ENCODE measurements around the gene GSK3B. TPM values are rescaled to one million over a fixed set of nuclear protein-coding genes. Genes with fewer than 3 reads are reported as not detected.
"Not testable (repeated sequence)": the region's sequence is repeated elsewhere in the genome, so short reads cannot be mapped to it uniquely, and the experiment has no call there.

The GSK3B gene
- total RNA-seq, 1 experiment from 2014 or later, result 61.7 TPM

DNA sequence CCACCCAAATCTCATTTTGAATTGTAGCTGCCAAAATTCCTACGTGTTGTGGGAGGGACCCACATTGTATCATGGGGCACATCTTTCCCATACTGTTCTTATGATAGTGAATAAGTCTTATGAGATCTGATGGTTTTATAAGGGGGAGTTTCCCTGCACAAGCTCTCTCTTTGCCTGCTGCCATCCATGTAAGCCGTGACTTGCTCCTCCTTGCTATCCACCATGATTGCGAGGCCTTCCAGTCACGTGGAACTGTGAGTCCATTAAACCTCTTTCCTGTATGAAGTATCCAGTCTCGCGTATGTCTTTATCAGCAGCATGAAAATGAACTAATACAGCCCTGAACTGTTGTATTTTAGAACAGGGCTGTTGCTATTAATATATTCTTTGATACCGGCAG, 40.6 kb downstream of the GSK3B start:
- DNase-seq (ENCODE audit: low read depth), result not testable (repeated sequence)

DNA sequence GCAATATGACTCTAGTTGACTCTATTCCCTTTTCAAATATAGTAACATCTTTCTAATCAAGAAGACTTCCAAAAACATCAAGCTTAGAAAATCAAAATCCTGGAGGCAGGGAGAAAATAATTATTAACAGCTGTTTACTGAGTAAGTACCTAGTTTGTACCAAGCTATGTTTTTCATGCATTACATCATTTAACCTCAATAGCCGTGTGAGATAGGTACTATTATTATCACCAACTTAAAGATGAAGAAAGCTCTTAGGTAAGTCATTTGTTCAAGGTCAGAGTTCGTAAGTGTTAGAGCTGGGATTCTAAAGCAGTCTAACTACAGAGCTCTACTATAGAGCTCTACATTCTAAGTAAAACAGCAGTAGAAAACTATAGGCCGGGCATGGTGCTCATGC, 41.6 kb downstream of the GSK3B start:
- no peak for DNase-seq (ENCODE audit: low read depth)

DNA sequence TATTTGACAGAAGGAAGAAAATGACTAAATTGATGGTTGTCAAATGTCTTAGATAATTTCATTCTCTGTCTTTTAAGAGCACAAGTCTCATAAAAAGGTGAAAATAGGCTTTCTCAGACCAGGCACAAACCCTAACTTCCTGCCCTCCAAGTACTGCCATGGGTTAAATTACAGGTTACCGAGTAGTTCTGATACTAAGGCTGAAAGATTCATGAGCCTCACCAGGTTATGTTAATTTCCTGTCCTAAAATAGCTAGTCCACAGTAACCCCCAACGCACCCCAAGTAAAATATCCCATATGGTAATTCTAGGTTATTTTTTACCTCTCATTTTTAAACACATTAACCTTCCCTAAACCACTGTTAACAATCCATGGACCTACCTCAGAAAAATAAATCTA, 42.0 kb downstream of the GSK3B start:
- DNase-seq (ENCODE audit: low read depth), result no peak

DNA sequence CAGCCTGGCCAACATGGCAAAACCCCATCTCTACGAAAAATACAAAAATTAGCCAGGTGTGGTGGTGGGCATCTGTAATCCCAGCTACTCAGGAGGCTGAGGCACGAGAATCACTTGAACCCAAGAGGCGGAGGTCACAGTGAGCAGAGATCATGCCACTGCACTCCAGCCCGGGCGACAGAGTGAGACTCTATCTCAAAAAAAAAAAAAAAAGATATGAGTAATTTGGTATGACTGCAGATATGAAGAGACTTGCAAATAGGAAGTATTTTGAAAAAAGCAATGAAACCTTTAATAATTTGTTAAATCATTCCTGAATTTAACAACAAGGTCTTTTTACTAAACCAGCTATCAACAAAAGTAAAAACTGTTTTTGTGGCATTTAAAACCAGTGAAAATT, 42.7 kb downstream of the GSK3B start:
- DNase-seq (ENCODE audit: low read depth), result not testable (repeated sequence)

DNA sequence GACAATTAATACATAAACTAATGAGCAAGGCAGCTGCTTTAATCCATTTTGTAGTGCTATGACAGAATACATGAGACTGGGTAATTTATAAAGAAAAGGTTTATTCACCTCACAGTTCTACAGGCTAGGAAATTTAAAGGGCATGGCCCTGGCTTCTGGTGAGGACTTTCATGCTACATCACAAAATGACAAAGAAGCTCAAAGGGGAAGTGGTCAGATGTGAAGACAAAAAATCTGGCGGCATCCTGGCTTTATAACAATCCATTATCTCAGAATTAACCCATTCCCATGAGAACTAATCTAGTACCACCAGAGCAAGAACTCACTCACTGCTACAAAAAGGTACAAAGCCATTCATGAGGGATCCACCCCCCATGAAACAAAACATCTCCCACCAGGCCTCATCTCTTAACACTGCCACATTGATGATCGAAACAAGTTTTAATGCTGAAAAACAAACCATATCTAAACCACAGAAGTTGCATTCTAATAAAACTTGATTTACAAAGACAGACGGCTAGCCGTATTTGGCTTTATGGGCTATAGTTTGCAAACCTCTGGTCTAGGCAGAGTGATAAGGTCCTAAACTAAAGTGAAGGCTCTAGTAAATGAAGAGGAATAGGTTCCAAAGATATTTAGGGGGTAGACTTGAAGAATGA, 44.2 kb downstream of the GSK3B start:
- no peak for DNase-seq (ENCODE audit: low read depth)

DNA sequence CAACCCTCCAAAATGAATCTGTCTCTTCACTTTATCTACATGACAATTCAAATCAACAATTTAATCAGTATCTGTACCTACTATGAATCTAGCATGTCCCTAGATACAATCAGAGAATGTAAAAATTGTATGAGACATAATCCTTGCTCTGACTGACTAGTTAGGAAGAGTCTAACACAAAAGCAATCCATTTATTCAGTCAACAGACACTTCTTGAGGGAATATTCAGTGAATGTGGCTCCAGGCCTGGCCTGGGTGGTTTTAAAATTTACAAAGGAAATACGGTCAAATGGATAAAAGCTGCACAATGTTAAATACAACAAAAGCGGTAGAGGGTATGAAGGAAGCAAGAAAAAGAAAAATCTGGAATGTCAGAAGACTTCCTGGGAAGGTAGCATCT, 45.2 kb downstream of the GSK3B start:
- DNase-seq (ENCODE audit: low read depth), result no peak

DNA sequence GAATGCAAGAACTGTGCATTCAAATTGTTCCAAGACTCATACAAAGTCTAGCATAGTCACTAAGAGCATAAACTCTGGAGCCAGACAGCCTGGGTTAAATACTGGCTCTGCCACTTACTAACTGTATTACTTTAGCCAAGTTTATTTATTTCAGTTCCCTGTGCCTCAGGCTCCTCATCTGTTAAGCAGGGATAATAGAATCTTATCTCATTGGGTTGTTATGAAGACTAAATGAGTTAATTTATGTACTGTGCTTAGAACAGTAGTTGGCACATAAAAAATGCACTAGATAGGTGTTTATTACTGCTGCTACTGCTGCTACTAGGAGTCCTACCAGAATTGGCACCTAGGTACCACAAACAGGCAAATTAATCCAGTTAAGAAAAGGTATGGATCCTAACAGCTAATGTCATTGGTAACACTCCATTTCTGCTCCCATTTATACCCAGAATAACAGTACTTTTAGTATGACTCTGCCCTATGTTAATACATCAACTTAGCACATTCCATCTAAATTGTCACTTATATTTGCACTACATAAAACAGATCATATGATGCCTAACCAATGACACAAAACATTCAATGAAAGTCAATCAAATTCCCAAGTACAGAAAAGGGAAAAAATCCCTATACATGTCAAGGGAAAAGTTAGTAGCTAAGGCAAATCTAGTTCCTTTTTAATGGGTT, 45.7 kb downstream of the GSK3B start:
- peak; percentile 32 for DNase-seq (ENCODE audit: low read depth)

DNA sequence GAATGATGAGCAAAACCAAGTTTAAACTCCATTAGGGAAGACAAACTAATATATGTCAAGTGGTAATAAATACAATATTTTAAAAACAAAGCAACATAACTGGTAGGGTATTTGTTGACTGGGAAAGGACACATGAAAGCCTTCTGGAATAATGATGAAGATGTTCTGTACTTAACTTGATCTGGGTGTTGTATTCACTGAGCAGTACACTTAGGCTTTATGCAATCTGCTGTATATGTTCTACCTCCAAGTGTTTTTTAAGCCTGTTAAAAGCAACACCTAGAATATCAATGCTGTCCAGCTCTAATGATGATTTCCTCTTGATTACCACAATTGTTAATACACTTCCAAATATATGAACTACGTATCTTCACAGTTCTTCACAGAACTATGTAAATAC, 46.6 kb downstream of the GSK3B start:
- no peak for DNase-seq (ENCODE audit: low read depth)

DNA sequence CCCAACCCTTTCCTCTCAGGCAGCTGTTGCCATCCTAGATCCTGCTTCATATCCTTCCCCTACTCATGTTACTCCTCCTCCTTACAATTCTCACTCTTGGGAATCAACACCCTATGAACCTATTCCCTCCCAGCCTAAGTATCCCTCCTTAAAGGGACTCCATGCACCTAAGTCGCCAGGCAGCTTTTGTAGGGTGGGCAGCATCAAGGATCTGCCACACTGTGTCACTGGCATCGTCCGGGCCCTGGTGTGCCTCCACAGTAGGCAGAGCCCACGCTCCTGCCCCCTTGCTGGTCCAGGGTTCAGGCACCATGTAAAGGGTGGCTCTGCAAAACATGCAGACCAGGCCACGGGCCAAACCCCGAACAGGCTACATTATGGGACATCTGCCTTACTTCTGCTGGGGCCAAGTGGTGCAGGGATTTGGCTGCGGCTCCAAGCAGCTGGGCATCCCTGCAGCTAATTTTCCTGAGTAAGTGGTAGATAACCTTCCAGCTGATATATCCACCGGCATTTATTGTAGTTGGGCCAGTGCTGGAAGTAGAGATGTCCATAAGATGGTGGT, 53.4 kb downstream of the GSK3B start:
- DNase-seq (ENCODE audit: low read depth), result no peak

DNA sequence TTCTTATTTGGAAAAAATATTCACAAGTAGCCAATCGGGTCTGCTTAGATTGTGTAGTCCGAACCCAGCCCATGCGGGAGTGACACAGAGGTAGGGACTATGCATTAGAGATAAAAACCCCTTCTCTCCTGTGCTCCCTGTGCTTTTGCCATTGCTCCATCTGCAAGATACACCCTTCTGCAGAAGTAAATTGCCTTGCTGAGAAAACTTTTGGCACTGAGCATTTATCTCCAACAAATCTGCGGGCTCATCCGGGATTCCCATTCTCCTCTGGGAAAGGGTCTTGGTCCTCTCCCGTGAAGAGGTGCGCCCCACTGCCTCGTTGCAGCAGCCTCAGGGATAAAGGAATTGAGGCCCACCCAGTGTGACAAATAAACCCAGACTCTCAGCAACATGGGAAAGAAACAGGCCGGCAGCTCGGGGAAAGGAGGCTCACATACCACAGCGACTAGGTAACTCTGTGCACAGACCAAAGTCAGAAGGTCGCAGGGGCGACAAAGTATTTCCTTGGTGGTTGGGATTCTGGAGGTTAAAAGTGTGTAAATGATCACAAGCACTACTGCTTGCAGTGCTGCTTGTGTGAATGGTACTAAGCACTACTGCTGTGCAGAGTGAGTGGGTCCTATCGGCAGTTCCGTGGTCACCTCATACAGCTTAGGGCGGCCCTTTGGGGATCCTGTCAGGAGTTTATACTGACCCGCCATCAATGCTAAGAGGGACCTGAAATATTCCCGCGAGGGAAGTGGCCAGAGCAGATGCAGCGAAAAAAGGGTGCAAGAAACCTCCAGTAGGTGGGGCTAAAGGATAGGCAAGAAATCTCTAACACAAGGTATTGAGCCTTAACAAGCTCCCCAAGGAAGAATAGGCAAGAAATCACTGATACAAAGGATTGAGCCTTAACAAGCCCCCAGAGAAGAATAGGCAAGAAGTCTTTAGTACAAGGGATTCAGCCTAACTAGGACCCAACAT, 54.3 kb downstream of the GSK3B start:
- peak; percentile 25 for DNase-seq (ENCODE audit: low read depth)

DNA sequence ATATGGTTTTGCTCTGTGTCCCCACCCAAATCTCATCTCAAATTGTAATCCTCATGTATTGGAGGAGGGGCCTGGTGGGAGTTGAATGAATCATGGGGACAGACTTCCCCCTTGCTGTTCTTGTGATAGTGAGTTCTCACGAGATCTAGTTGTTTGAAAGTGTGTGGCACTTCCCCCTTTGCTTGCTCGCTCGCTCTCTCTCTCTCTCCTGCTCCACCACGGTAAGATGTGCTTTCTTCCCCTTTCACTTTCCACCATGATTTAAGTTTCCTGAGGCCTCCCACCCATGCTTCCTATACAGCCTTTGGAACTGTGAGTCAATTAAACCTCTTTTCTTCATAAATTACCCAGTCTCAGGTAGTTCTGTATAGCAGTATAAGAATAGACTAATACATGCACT, 60.7 kb downstream of the GSK3B start:
- no peak for DNase-seq (ENCODE audit: low read depth)

DNA sequence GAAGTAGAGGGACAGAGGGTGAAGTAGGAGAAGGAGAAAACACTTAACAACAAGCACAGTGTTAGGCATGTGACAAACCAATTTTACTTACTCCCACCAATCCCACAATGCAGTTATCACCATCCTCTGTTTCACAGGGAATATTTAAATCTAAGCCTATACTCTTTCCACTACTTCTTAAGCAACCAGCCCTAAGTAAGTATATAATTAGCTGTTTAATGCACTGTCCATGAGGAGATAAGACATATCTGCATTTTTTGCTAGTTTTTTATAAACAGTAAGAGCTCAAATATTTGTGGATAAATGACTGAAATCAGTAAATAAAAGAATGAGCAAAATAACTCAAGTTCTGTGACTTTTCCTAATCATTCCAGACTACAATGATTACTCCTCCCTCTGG, 62.7 kb downstream of the GSK3B start:
- no peak for DNase-seq (ENCODE audit: low read depth)

DNA sequence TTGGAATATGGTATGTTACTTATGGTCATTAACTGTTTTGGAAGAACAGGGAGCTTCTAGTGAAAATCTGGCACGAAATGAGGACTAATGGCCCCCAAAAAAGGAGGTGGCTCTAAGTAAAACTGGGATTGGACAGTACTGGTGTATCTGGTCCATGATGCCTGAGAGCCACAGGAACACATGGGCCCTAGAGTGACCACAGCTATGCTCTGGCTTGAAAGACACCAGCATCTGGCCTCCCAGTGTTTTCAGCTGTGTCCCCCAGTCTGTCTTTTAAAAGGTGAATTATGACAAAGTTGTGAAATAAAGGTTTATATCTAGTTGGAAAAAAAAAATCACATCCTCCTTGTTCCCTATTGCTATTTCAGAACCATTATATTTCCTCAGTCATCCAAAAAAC, 64.5 kb downstream of the GSK3B start:
- no peak for DNase-seq (ENCODE audit: low read depth)

DNA sequence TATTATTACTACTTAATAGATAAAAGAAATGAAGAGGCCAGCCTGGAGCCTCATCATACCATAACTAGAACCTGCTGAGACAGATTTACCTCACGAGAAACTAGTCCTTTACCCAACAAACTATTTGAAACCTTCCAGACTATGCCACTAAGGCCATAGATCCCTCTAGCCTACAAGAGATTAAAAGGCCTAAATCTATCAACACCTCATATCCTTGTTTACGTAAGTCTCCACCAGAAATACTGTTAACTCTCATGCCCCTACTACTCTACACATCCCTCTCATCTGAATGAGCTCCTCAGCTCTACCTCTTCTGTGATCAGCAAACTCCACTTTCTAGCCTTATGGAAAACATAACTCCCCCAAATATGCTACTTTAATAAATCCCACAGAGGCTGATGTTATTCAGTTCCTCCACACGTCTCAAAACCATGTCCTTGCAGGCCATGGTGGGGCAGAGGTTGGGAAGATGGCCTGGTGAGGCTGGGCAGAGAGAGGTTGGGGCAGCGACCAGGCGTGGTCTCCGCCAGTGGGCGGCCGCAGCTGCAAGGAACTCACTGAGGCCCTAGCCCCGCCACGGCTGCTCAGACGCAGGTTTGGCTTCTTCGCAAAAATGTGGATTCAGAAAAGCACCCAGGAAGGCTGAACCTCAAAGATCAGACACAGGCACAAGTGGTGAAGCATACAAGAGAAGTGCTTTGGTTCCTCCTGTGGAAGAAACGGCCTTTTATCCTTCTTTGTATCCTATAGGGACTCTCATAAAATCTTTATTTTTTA, 65.8 kb downstream of the GSK3B start:
- no peak for DNase-seq (ENCODE audit: low read depth)

DNA sequence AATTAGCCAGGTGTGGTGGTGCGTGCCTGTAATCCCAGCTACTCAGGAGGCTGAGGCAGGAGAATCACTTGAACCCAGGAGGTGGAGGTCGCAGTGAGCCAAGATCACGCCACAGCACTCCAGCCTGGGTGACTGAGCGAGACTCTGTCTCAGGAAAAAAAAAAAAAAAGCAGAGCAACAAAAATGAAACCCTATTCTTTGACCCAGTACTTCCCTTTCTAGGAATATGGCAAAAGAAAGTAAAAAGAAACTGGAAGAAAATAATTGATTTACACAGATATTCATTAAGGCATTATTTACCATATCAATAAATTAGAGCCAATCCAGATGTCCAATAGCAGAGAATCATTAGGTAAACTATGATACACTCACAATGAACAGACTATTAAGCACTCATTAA, 67.0 kb downstream of the GSK3B start:
- DNase-seq (ENCODE audit: low read depth), result no peak

DNA sequence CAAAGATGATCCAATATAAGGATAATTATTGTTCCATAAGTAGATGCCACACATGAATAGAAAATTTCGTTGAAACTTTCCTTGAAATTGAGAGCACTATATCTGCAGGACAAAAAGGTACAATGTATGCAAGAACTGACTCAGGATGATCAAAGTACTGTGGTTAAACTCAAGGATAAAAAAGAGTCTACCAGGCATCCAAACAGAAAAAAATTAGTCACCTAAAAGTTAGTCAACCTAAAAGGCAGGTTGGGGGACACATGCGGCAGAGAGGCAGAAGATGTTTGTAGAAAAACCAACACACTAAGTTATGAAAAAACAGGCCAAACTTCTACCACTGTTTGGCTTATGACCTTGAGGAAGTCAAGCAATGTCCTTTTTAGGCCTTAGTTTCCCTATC, 68.7 kb downstream of the GSK3B start:
- peak; percentile 73 for DNase-seq (ENCODE audit: low read depth)

DNA sequence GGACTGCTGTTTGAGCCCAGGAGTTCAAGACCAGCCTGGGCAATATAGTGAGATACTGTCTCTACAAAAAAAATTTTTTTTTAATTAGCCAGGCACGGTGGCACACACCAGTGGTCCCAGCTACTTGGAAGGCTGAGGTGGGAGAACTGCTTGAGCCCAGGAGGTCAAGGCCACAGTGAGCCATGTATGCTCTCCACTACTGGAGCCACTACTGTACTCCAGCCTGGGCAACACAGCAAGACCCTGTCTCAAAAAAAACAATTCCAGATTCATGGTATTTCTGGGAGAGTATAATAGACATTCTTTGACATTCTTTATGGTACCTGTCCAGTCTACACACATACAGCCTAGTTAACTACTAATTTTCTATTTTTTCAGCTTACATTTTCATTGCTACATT, 70.1 kb downstream of the GSK3B start:
- no peak for DNase-seq (ENCODE audit: low read depth)

DNA sequence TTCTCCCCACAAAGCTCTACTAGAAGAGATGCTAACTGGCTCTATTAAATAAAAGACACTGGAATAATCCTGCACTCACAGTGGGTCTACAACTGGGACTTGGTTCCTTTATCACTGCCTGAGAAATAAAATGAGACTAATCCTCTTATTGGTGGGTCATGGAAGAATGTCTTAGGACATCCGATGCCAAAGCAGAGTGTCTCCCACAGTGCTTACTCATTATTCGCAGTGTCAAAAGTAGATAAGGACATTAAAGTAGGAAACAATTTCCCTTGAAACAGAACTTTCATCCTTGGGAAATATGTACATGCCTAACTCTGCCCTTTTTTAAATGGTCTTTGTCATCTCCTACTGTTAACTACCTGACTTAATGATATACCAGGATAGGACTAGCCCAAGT, 71.5 kb downstream of the GSK3B start:
- peak; percentile 34 for DNase-seq (ENCODE audit: low read depth)

DNA sequence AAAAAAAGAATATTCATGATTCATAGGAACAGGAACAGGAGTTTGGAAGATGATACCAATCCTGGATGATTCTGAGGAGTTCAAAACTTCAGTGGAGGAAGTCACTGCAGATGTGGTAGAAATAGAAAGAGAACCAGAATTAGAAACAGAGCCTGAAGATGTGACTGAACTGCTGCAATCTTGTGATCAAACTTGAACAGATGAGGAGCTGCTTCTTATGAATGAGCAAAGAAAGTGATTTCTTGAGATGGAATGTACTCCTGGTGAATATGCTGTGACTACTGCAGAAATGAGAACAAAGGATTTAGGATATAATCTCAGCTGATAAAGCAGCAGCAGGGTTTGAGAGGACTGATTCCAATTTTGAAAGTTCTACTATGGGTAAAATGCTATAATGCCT, 72.7 kb downstream of the GSK3B start:
- peak; percentile 12 for DNase-seq (ENCODE audit: low read depth)

DNA sequence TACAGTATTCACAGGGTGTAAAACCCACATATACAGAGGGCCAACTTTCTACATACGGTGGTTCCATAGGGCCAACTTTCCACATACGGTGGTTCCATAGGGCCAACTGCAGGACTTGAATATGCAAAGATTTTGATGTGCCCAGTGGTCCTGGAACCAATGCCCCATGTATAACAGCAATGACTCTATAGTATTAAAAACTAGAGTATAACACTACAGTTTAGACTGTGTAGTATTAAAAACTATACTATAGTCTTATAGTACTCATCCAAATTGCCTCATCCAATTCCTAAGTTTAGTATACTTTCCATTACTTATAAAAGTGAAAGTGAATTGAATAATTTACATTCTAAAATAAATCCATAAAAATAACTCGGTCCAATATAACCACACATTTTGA, 75.9 kb downstream of the GSK3B start:
- DNase-seq (ENCODE audit: low read depth), result no peak

DNA sequence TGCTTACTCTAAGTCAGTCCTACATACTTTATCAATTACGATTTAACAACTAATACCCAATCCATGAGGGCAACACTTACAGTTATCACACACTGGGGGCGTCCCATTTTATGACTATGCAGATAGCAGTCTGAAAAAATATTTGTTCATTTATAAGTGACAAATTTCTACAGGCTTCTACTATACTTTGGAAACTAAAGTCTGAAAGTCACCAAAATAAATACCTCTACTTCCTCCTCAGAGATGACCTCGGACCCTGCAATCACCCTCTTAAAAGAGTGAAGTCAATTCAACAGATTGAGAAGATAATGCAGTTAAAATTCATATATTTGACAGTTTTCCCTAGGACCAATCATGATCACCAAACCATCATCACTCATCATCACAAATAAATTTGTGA, 76.6 kb downstream of the GSK3B start:
- DNase-seq (ENCODE audit: low read depth), result no peak

DNA sequence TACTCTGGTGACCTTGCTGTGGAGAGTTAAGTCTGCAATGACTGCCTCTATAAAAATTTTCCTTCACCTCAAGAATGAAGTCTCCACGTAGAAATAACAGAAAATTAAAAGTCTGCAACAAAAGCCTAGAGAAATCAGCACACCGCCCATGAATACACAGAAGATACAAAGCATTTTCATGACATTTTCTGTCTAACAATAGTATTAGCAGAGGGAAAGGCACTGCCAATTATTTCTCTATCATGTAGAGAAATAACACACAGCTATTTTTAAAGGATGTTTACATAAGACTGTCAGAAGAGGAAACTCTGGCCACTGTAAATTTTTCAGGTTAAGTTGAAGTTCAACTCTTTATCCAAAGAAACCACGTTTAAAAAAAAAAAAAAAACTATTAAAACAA, 80.8 kb downstream of the GSK3B start:
- peak; percentile 70 for DNase-seq (ENCODE audit: low read depth)

All from M059J (cell line).